Subcutaneous adipose tissue (tissue), 4 donors: ENCODE data around the gene PPP2R5C. TPM values are rescaled to one million over a fixed set of nuclear protein-coding genes. Genes with fewer than 3 reads are reported as not detected.

Experiments
- CTCF ChIP-seq: fragments of 450-650 bp; IDR thresholded peaks from one replicate; pipeline ENCODE4 v1.5.1; 2016; ENCODE audit warnings: low read depth, mild to moderate bottlenecking, control low read depth, antibody characterized with exemption, moderate library complexity
- small RNA-seq: library from RNA; depleted of rRNA; stranded (forward); fragments of <200 nt; gene quantifications from one replicate; pipeline ENCODE3, GENCODE V24; 2016
- total RNA-seq, 4 donors: library from RNA; depleted of rRNA; stranded (reverse); fragments of >200 nt; gene quantifications; one replicate each; pipeline ENCODE4 v1.1.0, GENCODE V29; 2016

Gene PPP2R5C
- total RNA-seq, 4 donors from 2014 or later = 98.9 to 127 (median 102) TPM

DNA sequence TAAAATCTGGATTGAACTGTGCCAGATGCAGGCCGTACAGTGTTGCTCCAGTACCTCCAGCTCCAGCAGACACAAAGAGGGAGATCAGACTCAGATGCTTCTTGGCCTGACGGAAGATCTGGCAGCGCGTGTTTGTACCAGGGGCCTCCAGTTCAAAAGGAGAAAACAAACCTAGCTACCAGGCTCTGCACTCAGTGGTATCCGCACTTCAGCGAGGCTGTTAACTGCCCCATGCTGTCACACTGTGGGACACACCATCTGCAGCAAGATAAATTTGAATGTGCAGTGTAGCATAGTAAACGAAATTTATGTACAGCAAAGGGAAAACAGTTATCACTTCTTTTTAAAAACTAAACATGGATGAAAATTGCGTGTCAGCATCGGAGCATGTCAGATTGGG lies 208.0 kb downstream of the PPP2R5C start:
- no peak for TF ChIP-seq CTCF

GRCh38 chr14:101970830-101971400 lies 209.4 kb downstream of the PPP2R5C start:
- TF ChIP-seq CTCF = no peak

GRCh38 chr14:101972126-101972866 lies 210.8 kb downstream of the PPP2R5C start:
- no peak for TF ChIP-seq CTCF

GRCh38 chr14:101973356-101973755 lies 211.8 kb downstream of the PPP2R5C start:
- TF ChIP-seq CTCF = no peak

GRCh38 chr14:101975231-101975630 lies 213.7 kb downstream of the PPP2R5C start:
- no peak for TF ChIP-seq CTCF

Small RNAs within 50 kb of the gene (small RNA-seq; reads per million reads assigned to genes)
- gene AL118558.2 (not detected), gene RNU6-790P (not detected)

Other genes starting within 250 kb of the PPP2R5C start
- gene DIO3, start 200.2 kb upstream of the PPP2R5C start, total RNA-seq = 1 to 10 TPM; 2.1 to 6.4 (median 5.6) TPM
- 100 to 1,000 TPM; 338 to 524 (median 432) TPM for gene DYNC1H1, start 202.9 kb downstream of the PPP2R5C start, total RNA-seq